GM21619 (cell line): ENCODE data around the gene URAD.
"Not testable (repeated sequence)": the region's sequence is repeated elsewhere in the genome, so short reads cannot be mapped to it uniquely, and the experiment has no call there.

Experiments
- ATAC-seq: cut with Tn5 transposase; IDR thresholded peaks from one replicate; pipeline ENCODE4 v1.9.1; 2021; ENCODE audit not compliant: unreplicated experiment

Gene URAD

GRCh38 chr13:27971776-27972477 lies 16.6 kb downstream of the URAD start:
- no peak for ATAC-seq

- ATAC-seq, result no peak
Measured at GRCh38 chr13:27971236-27971645, 17.3 kb downstream of the URAD start.

- no peak for ATAC-seq
Measured at GRCh38 chr13:27970382-27971235, 17.9 kb downstream of the URAD start.

GRCh38 chr13:27969866-27970229 lies 18.6 kb downstream of the URAD start:
- no peak for ATAC-seq

- no peak for ATAC-seq
Measured at GRCh38 chr13:27969082-27969865, 19.2 kb downstream of the URAD start, which contains the start of gene CDX2. CDX2 (minus strand) TSS chr13:27969315; CDS start chr13:27969006, 309 bp downstream.

GRCh38 chr13:27968316-27969081 lies 20.0 kb downstream of the URAD start:
- no peak for ATAC-seq

- no peak for ATAC-seq
Measured at GRCh38 chr13:27967736-27968315, 20.7 kb downstream of the URAD start.

GRCh38 chr13:27967203-27967735 lies 21.2 kb downstream of the URAD start:
- ATAC-seq, result no peak

- no peak for ATAC-seq
Measured at GRCh38 chr13:27966641-27967202, 21.8 kb downstream of the URAD start.

- ATAC-seq, result no peak
Measured at GRCh38 chr13:27965740-27966640, 22.5 kb downstream of the URAD start.

- no peak for ATAC-seq
Measured at GRCh38 chr13:27965343-27965739, 23.2 kb downstream of the URAD start.

GRCh38 chr13:27964741-27965323 lies 23.7 kb downstream of the URAD start:
- ATAC-seq, result no peak

- not testable (repeated sequence) for ATAC-seq
Measured at GRCh38 chr13:27964206-27964605, 24.3 kb downstream of the URAD start.

GRCh38 chr13:27963491-27963890 lies 25.0 kb downstream of the URAD start:
- ATAC-seq, result no peak

- no peak for ATAC-seq
Measured at GRCh38 chr13:27962982-27963381, 25.5 kb downstream of the URAD start.

- no peak for ATAC-seq
Measured at GRCh38 chr13:27962128-27962841, 26.2 kb downstream of the URAD start.

- ATAC-seq, result no peak
Measured at GRCh38 chr13:27961227-27962085, 27.0 kb downstream of the URAD start.
